ENCODE data around the gene BPIFB1. TPM values are rescaled to one million over a fixed set of nuclear protein-coding genes. Genes with fewer than 3 reads are reported as not detected.

BPIFB1 gene
- total RNA-seq, 1 donor from 2014 or later: 0.18 TPM

Other genes with a start within 250 kb of the BPIFB1 start
- gene BPIFB3, start 229.3 kb upstream of the BPIFB1 start, total RNA-seq: not detected
- not detected for gene BPIFB4, start 203.6 kb upstream of the BPIFB1 start, total RNA-seq
- gene BPIFA2, start 115.1 kb upstream of the BPIFB1 start, total RNA-seq: not detected
- gene BPIFA3, start 65.9 kb upstream of the BPIFB1 start, total RNA-seq: not detected
- not detected for gene BPIFA1, start 47.2 kb upstream of the BPIFB1 start, total RNA-seq
- gene CDK5RAP1, start 118.3 kb downstream of the BPIFB1 start, total RNA-seq: 17.0 TPM
- 12.1 TPM for gene SNTA1, start 160.5 kb downstream of the BPIFB1 start, total RNA-seq
- gene CBFA2T2, start 206.9 kb downstream of the BPIFB1 start, total RNA-seq: 5.7 TPM